Activated B cell treated with CpG ODN at 0.5 μM for 24 hours (primary cell): ENCODE results near the gene PLA2G15. TPM values are rescaled to one million over a fixed set of nuclear protein-coding genes. Genes with fewer than 3 reads are reported as not detected.

Source experiments
- ATAC-seq: fragments of 200-7000 bp; cut with Tn5 transposase; one replicate; pipeline ENCODE4 v1.10.0; 2021; ENCODE audit warnings: low read depth, mild to moderate bottlenecking, moderate library complexity
- CTCF ChIA-PET: fragments of 350-600 bp; sonication (Branson Sonifier 250); formaldehyde crosslinking; loops from one replicate; lab custom pipeline; 2021; ENCODE audit warnings: antibody characterized with exemption; lab: Charles Lee
- POLR2A ChIA-PET: fragments of 350-600 bp; sonication (Branson Sonifier 250); formaldehyde crosslinking; loops from one replicate; lab custom pipeline; 2021; ENCODE audit warnings: antibody characterized with exemption; lab: Charles Lee
- DNase-seq: peaks from one replicate; pipeline ENCODE4 v3.0.0; 2022
- H3K27ac Mint-ChIP-seq: one replicate; pipeline ENCODE4 v1.8.0; 2020; ENCODE audit warnings: mixed read lengths
- H3K27me3 Mint-ChIP-seq: one replicate; pipeline ENCODE4 v1.8.0; 2021; ENCODE audit warnings: mixed read lengths
- H3K36me3 Mint-ChIP-seq: one replicate; pipeline ENCODE4 v1.8.0; 2021; ENCODE audit warnings: low read depth, mixed read lengths
- H3K4me1 Mint-ChIP-seq: one replicate; pipeline ENCODE4 v1.8.0; 2021; ENCODE audit warnings: mixed read lengths
- H3K4me3 Mint-ChIP-seq: one replicate; pipeline ENCODE4 v1.8.0; 2020; ENCODE audit warnings: mild to moderate bottlenecking, mixed read lengths
- H3K9me3 Mint-ChIP-seq: one replicate; pipeline ENCODE4 v1.8.0; 2020; ENCODE audit warnings: mixed read lengths
- intact Hi-C: fragments of 100-400 bp; cut with micrococcal nuclease; formaldehyde crosslinking; loops from one replicate; pipeline ENCODE4 v1.15.1; 2024
- total RNA-seq: library from RNA; stranded (reverse); gene quantifications from 2 replicates; pipeline ENCODE4 v1.2.3, GENCODE V29; 2022
- TF ChIP-seq, protein P1 (sequence below): fragments of 200-600 bp; IDR thresholded peaks from one replicate; pipeline ENCODE4 v1.8.0; 2022; ENCODE audit warnings: antibody characterized with exemption, mild to moderate bottlenecking

PLA2G15 gene
- total RNA-seq, 1 donor from 2014 or later: 8.6 TPM

DNA sequence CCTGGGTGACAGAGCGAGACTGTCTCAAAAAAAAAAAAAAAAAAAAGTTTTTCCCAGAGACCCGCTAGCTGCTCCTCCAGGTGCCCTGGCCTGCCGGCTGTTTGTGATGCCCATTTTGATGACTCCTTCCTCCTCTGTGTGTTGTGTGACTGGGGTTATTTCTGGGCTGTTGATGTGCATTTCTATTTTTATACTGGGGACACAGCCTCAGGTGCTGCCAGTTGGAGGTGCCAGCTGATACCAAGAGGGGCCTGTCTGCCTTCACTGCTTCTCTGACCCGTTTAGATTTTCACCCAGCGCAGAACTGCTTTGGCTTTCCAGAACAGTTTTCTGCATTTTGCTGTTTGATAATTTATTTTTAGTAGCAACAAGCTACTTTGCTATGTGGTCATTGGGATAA lies 6.7 kb downstream of the PLA2G15 start:
- no peak for DNase-seq
- Mint-ChIP-seq H3K36me3 (peaks cover 18% of the 10 kb centered on the region), H3K27ac (no peak overlapping the region), H3K9me3 (no peaks in the 10 kb centered on the region), H3K4me1 (peaks cover 31% of the 10 kb centered on the region), H3K27me3 (no peaks in the 10 kb centered on the region), H3K4me3 (no peak overlapping the region)
- intact Hi-C loops: no loop called here
- peak; percentile 37 for ATAC-seq
- ChIA-PET CTCF (interaction anchor here (0.8 to 1.7 kb wide), 3 partner anchors 10 to 75 kb away, joined by 3 to 10 read pairs (median 4); partner anchors contain the start of gene SLC7A6), POLR2A (no interaction called here)
- TF ChIP-seq, protein P1, sequence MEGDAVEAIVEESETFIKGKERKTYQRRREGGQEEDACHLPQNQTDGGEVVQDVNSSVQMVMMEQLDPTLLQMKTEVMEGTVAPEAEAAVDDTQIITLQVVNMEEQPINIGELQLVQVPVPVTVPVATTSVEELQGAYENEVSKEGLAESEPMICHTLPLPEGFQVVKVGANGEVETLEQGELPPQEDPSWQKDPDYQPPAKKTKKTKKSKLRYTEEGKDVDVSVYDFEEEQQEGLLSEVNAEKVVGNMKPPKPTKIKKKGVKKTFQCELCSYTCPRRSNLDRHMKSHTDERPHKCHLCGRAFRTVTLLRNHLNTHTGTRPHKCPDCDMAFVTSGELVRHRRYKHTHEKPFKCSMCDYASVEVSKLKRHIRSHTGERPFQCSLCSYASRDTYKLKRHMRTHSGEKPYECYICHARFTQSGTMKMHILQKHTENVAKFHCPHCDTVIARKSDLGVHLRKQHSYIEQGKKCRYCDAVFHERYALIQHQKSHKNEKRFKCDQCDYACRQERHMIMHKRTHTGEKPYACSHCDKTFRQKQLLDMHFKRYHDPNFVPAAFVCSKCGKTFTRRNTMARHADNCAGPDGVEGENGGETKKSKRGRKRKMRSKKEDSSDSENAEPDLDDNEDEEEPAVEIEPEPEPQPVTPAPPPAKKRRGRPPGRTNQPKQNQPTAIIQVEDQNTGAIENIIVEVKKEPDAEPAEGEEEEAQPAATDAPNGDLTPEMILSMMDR: no peak

DNA sequence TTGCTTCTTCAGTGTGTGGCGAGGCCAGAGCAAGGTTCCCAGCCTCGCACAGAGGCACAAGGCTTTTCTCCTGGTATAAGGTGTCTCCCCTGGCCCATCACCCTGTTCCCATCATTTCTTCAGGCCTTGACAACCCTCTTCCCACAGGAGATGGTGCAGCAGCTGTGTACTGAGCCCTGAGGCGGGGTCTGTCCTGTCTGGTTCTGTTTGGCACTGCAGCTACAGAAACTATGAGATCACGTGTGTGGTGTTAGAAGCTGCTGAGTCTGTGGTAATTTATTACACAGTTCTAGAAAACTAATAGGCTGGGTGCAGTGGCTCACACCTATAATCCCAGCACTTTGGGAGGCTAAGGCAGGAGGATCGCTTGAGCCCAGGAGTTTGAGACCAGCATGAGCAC lies 7.2 kb downstream of the PLA2G15 start:
- H3K36me3 Mint-ChIP-seq: peaks cover 18% of the 10 kb centered on the region
- peaks cover 31% of the 10 kb centered on the region for H3K4me1 Mint-ChIP-seq
- intact Hi-C loops: no loop called here
- H3K4me3 Mint-ChIP-seq: no peak overlapping the region
- DNase-seq (no peak), ATAC-seq (no peak)
- H3K9me3 Mint-ChIP-seq: no peaks in the 10 kb centered on the region
- H3K27ac Mint-ChIP-seq: no peak overlapping the region
- ChIA-PET CTCF (interaction anchor here (0.8 to 1.7 kb wide), 4 partner anchors 9 to 74 kb away, joined by 3 to 10 read pairs (median 4); partner anchors contain the start of gene SLC7A6), POLR2A (no interaction called here)
- TF ChIP-seq, protein P1: no peak
- no peaks in the 10 kb centered on the region for H3K27me3 Mint-ChIP-seq

DNA sequence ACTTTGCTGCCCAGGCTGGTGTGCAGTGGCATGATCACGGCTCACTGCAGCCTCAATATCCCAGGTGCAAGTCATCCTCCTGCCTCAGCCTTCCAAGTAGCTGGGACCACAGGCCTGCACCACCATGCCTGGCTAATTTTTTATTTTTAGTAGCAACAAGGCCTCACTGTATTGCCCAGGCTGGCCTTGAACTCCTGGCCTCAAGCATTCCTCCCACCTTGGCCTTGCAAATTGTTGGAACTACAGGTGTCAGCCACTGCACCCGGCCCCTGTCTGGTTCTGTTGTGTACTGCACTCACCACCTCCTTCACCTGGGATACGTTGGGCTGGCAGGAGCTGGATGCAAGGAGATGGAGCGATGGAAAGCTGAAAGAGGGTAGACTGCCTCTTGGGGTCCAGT lies 8.5 kb downstream of the PLA2G15 start:
- DNase-seq: no peak
- TF ChIP-seq, protein P1: no peak
- peaks cover 22% of the 10 kb centered on the region for H3K36me3 Mint-ChIP-seq
- POLR2A ChIA-PET: no interaction called here
- CTCF ChIA-PET: interaction anchor here (0.6 to 1.2 kb wide), 2 partner anchors 75 to 695 kb away, joined by 3 to 4 read pairs; no protein-coding TSS in a partner anchor
- H3K9me3 Mint-ChIP-seq: no peaks in the 10 kb centered on the region
- no peak overlapping the region for H3K27ac Mint-ChIP-seq
- H3K27me3 Mint-ChIP-seq: no peaks in the 10 kb centered on the region
- peaks cover 40% of the 10 kb centered on the region for H3K4me1 Mint-ChIP-seq
- no peak overlapping the region for H3K4me3 Mint-ChIP-seq
- intact Hi-C loops: no loop called here
- ATAC-seq: no peak

DNA sequence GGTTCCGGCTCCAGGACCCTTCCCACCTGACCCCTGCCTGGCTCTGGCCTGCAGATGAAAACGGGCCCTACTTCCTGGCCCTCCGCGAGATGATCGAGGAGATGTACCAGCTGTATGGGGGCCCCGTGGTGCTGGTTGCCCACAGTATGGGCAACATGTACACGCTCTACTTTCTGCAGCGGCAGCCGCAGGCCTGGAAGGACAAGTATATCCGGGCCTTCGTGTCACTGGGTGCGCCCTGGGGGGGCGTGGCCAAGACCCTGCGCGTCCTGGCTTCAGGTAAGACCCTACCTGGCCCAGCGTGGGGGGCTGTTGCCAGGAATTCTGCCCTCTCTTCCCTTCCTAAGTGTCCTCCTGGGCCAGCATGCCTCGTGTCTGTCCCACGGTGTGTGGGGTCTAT lies 10.5 kb downstream of the PLA2G15 start:
- peaks cover 19% of the 10 kb centered on the region for H3K36me3 Mint-ChIP-seq
- POLR2A ChIA-PET: no interaction called here
- H3K9me3 Mint-ChIP-seq: no peaks in the 10 kb centered on the region
- CTCF ChIA-PET: interaction anchor here (1.0 kb wide), 1 partner anchor 55 kb away, joined by 3 read pairs; the partner anchor contains the start of genes PRMT7 and SLC7A6OS
- H3K27ac Mint-ChIP-seq: no peak overlapping the region
- DNase-seq (no peak), ATAC-seq (no peak)
- TF ChIP-seq, protein P1: no peak
- no peaks in the 10 kb centered on the region for H3K27me3 Mint-ChIP-seq
- H3K4me3 Mint-ChIP-seq: no peak overlapping the region
- intact Hi-C loops: no loop called here
- peaks cover 42% of the 10 kb centered on the region for H3K4me1 Mint-ChIP-seq

DNA sequence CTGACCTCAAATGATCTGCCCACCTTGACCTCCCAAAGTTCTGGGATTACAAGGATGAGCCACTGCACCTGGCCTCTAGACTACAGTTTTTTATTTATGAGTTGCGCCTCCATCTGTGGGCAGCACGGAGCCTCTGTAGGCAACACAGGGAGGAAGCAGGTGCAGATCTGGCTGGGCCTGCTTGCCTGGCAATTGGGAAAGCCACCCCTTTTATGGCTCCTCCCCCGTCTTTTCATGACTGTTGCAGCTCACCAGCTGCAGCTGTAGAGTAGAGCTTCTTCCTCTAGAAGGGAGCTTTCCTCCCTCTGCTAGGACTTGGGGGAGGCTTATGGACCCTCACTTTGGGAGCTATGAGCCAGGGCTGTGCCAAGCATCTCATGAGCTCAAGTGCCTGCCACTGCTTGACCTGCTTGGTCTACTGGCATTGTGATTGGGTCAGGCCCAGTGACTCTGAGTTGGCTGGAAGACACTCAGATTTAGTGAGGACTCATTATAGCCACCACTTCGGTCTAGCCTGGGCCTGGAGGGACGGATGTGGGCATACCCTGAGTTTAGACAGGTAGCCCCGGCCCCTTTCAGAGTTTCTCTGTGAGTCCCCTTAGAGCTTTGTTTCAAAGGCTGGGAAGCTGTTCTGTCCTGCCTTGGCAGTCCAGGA lies 12.2 kb downstream of the PLA2G15 start:
- CTCF ChIA-PET: interaction anchor here (0.7 to 9.0 kb wide), 4 partner anchors 15 to 68 kb away, joined by 3 to 321 read pairs (median 7); partner anchors contain the start of genes PRMT7 and SLC7A6OS
- peaks cover 34% of the 10 kb centered on the region for H3K4me1 Mint-ChIP-seq
- peak overlapping the region; percentile 88 for H3K27ac Mint-ChIP-seq
- POLR2A ChIA-PET: interaction anchor here (0.6 to 1.6 kb wide), 10 partner anchors 12 to 252 kb away, joined by 3 to 8 read pairs (median 4); partner anchors contain the start of genes DDX28, DUS2, PLA2G15 and PRMT7
- H3K27me3 Mint-ChIP-seq: no peaks in the 10 kb centered on the region
- intact Hi-C loops: loop anchor here (1.0 kb wide), 1 partner anchor 12 kb away; the partner anchor contains the start of gene PLA2G15
- DNase-seq (no peak), ATAC-seq (peak; percentile 83)
- no peak overlapping the region for H3K4me3 Mint-ChIP-seq
- no peaks in the 10 kb centered on the region for H3K9me3 Mint-ChIP-seq
- peaks cover 12% of the 10 kb centered on the region for H3K36me3 Mint-ChIP-seq
- TF ChIP-seq, protein P1: no peak
